Spleen (tissue), 11 donors: ENCODE results near the gene UST. TPM values are rescaled to one million over a fixed set of nuclear protein-coding genes. Genes with fewer than 3 reads are reported as not detected.

Source experiments
- DNase-seq: peaks from one replicate; pipeline ENCODE4 v3.0.0-alpha.2; 2020
- H3K27ac ChIP-seq, 8 donors: fragments of 200-600 bp; sonication (generic) in 7 of 8; 1 replicate in 4 of 8; 2 replicates in 4 of 8; pipeline versions ENCODE4 v1.5.0 to v1.8.0; 2016 to 2021; ENCODE audit warnings: inconsistent platforms in 4 of 8, mild to moderate bottlenecking in 4 of 8, moderate library complexity in 1 of 8
- H3K27me3 ChIP-seq, 7 donors: fragments of 200-600 bp; sonication (generic) in 6 of 7; replicated peaks in 1 of 7; 1 replicate in 4 of 7; 2 replicates in 3 of 7; pipeline versions ENCODE4 v1.5.0 to v1.8.0; 2016 to 2021; ENCODE audit warnings: inconsistent platforms in 3 of 7, mild to moderate bottlenecking in 1 of 7
- H3K36me3 ChIP-seq, 6 donors: fragments of 200-600 bp; sonication (generic) in 5 of 6; 1 replicate in 4 of 6; 2 replicates in 2 of 6; pipeline versions ENCODE4 v1.5.0 to v1.8.0; 2016 to 2021; ENCODE audit warnings: inconsistent platforms in 2 of 6
- H3K4me1 ChIP-seq, 6 donors: fragments of 200-600 bp; sonication (generic) in 5 of 6; 1 replicate in 3 of 6; 2 replicates in 3 of 6; pipeline versions ENCODE4 v1.5.0 to v1.8.0; 2016 to 2021; ENCODE audit warnings: inconsistent platforms in 3 of 6
- H3K4me3 ChIP-seq, 8 donors: fragments of 200-600 bp; sonication (generic) in 7 of 8; 1 replicate in 4 of 8; 2 replicates in 4 of 8; pipeline versions ENCODE4 v1.5.0 to v1.8.0; 2016 to 2021; ENCODE audit warnings: inconsistent platforms in 4 of 8, mild to moderate bottlenecking in 4 of 8, moderate library complexity in 2 of 8
- H3K9me3 ChIP-seq, 8 donors: fragments of 200-600 bp; sonication (generic) in 7 of 8; 1 replicate in 4 of 8; 2 replicates in 4 of 8; pipeline versions ENCODE4 v1.5.0 to v1.8.0; 2016 to 2021; ENCODE audit warnings: inconsistent platforms in 4 of 8
- CTCF ChIP-seq, 11 experiments: fragments of 200-600 bp in 7 of 11; fragments of 450-650 bp in 4 of 11; sonication (generic) in 4 of 11; IDR thresholded peaks in 8 of 11; conservative IDR thresholded peaks in 3 of 11; 1 replicate in 7 of 11; 2 replicates in 4 of 11; pipeline versions ENCODE4 v1.4.0 to v1.8.0; 2016 to 2021; ENCODE audit warnings: antibody characterized with exemption in 11 of 11, inconsistent platforms in 4 of 11, mild to moderate bottlenecking in 1 of 11
- POLR2A ChIP-seq, 3 donors: fragments of 450-650 bp; IDR thresholded peaks; one replicate each; pipeline ENCODE4 v1.5.1; 2017; ENCODE audit warnings: antibody characterized with exemption in 3 of 3, mild to moderate bottlenecking in 1 of 3
- POLR2AphosphoS5 ChIP-seq, 3 donors: sonication (generic); formaldehyde crosslinking; IDR thresholded peaks; one replicate each; pipeline ENCODE4 v1.5.1; 2017; ENCODE audit warnings: antibody characterized with exemption in 3 of 3
- WGBS, 5 donors: extraction: QIAGEN DNeasy Blood & Tissue Kit in 3 of 5; methylation state at CpG; one replicate each; pipeline versions ENCODE4 v1.1.5 to v1.1.7; 2013 to 2018; 5-methylcytosine and 5-hydroxymethylcytosine counted together
- intact Hi-C: fragments of 100-400 bp; cut with DNase I; formaldehyde crosslinking; loops from one replicate; pipeline ENCODE4 v1.15.0; 2023; ENCODE audit warnings: low total_unique reads
- polyA plus RNA-seq, 3 donors: library from polyadenylated mRNA; stranded (reverse); fragments of 200-250 nt; gene quantifications; one replicate each; pipeline ENCODE4 v1.2.1, GENCODE V29; 2013
- total RNA-seq, 7 donors: library from RNA; depleted of rRNA in 3 of 7; stranded (reverse); fragments of >200 nt in 3 of 7; fragmentation: NEBNext Ultra II Directional in 4 of 7; extraction: Animal tissue kit (Norgen Biotek cat#: 25700) in 4 of 7; gene quantifications; one replicate each; pipeline versions ENCODE4 v1.1.0 to v1.2.1, GENCODE V29; 2016 to 2021
- donor health status: healthy with polysubstance abuse.
- donor health status: DM: no; HTN: no; CAD: no; lungs with moderate emphysema.
- donor health status: DM: no; HTN: no; CAD: no.
- donor health status: Bipolar disorder and iron deficiency.
- donor health status: healthy.
- donor health status: DM: no; HTN: no; CAD: no.
- donor health status: DM: yes; HTN: yes; CAD: no.

UST gene
- total and polyA plus RNA-seq, 10 donors = 6.4 to 26.8 (median 14.4) TPM

GRCh38 chr6:149075616-149076354 is 329.0 kb downstream of the UST start:
- TF ChIP-seq POLR2AphosphoS5 (IDR thresholded peaks at IDR 0.05) (no peak), CTCF (IDR thresholded peaks at IDR 0.05 in 8 of 11, conservative IDR thresholded peaks at IDR 0.05 in 3 of 11) (no peak), POLR2A (IDR thresholded peaks at IDR 0.05) (no peak)
- Histone ChIP-seq H3K36me3 (peaks cover 0 to 39% (median 2%) of the 10 kb centered on the region in 6 donors), H3K9me3 (no peaks in the 10 kb centered on the region), H3K27ac (peak overlapping the region in 4 of 8 donors; percentile 2 to 26 (median 12)), H3K4me3 (no peak overlapping the region), H3K27me3 (no peaks in the 10 kb centered on the region), H3K4me1 (peaks cover 0 to 32% (median 18%) of the 10 kb centered on the region in 6 donors)
- 46 to 63% (median 56%) methylated on average over 6 of the region's 6 CpGs for WGBS, 5 donors
- DNase-seq = no peak
- intact Hi-C loops = no loop called here

- Histone ChIP-seq H3K9me3 (no peaks in the 10 kb centered on the region), H3K27me3 (no peaks in the 10 kb centered on the region), H3K4me1 (peaks cover 0 to 36% (median 20%) of the 10 kb centered on the region in 6 donors), H3K4me3 (no peak overlapping the region), H3K27ac (peak overlapping the region in 4 of 8 donors; percentile 2 to 26 (median 12)), H3K36me3 (peaks cover 0 to 39% (median 2%) of the 10 kb centered on the region in 6 donors)
- TF ChIP-seq POLR2AphosphoS5 (IDR thresholded peaks at IDR 0.05) = no peak
- no peak for TF ChIP-seq POLR2A (IDR thresholded peaks at IDR 0.05)
- no peak for TF ChIP-seq CTCF (IDR thresholded peaks at IDR 0.05 in 8 of 11, conservative IDR thresholded peaks at IDR 0.05 in 3 of 11)
- intact Hi-C loops = no loop called here
- no peak for DNase-seq
- WGBS, 5 donors = 50 to 84% (median 67%) methylated on average over 2 of the region's 2 CpGs
Observed at GRCh38 chr6:149076355-149076734, 329.5 kb downstream of the UST start.

GRCh38 chr6:149077208-149077607 is 330.4 kb downstream of the UST start:
- no peak for DNase-seq
- Histone ChIP-seq H3K4me1 (peaks cover 0 to 45% (median 23%) of the 10 kb centered on the region in 6 donors), H3K27ac (no peak overlapping the region), H3K9me3 (no peaks in the 10 kb centered on the region), H3K4me3 (no peak overlapping the region), H3K27me3 (no peaks in the 10 kb centered on the region), H3K36me3 (peaks cover 0 to 39% (median 2%) of the 10 kb centered on the region in 6 donors)
- WGBS, 5 donors = 67 to 81% (median 76%) methylated on average over 6 of the region's 6 CpGs
- intact Hi-C loops = no loop called here
- no peak for TF ChIP-seq POLR2A (IDR thresholded peaks at IDR 0.05)
- TF ChIP-seq CTCF (IDR thresholded peaks at IDR 0.05 in 8 of 11, conservative IDR thresholded peaks at IDR 0.05 in 3 of 11) = no peak
- no peak for TF ChIP-seq POLR2AphosphoS5 (IDR thresholded peaks at IDR 0.05)

- peaks cover 0 to 55% (median 27%) of the 10 kb centered on the region in 6 donors for H3K4me1 ChIP-seq
- H3K4me3 ChIP-seq = no peak overlapping the region
- WGBS, 5 donors = 87 to 95% (median 94%) methylated on average over 10 of the region's 10 CpGs
- TF ChIP-seq CTCF (IDR thresholded peaks at IDR 0.05 in 8 of 11, conservative IDR thresholded peaks at IDR 0.05 in 3 of 11) (no peak), POLR2AphosphoS5 (IDR thresholded peaks at IDR 0.05) (no peak), POLR2A (IDR thresholded peaks at IDR 0.05) (no peak)
- no peak for DNase-seq
- no peak overlapping the region for H3K27ac ChIP-seq
- peaks cover 0 to 39% (median 2%) of the 10 kb centered on the region in 6 donors for H3K36me3 ChIP-seq
- no peaks in the 10 kb centered on the region for H3K9me3 ChIP-seq
- no peaks in the 10 kb centered on the region for H3K27me3 ChIP-seq
- intact Hi-C loops = no loop called here
Observed at GRCh38 chr6:149078211-149078782, 331.5 kb downstream of the UST start.
